PFSK-1 (cell line): ENCODE measurements around the gene SLC39A8.

ENCODE experiments used
- POLR2AphosphoS5 ChIP-seq: IDR thresholded peaks from 2 replicates; pipeline ENCODE4 v1.6.1; 2012; ENCODE audit warnings: low read depth, mild to moderate bottlenecking, control low read depth, low read length, moderate library complexity
- REST ChIP-seq, 2 experiments: IDR thresholded peaks; 2 replicates each; pipeline versions ENCODE4 v1.6.1 to v1.8.0; 2011 to 2012; ENCODE audit warnings: low read depth in 2 of 2, low read length in 2 of 2, control low read depth in 1 of 2, inconsistent platforms in 1 of 2, mild to moderate bottlenecking in 1 of 2, moderate library complexity in 1 of 2; ENCODE audit not compliant: insufficient read depth in 1 of 2
- TAF1 ChIP-seq: IDR thresholded peaks from 2 replicates; pipeline ENCODE4 v1.6.1; 2012; ENCODE audit warnings: low read length, control low read depth, borderline replicate concordance; ENCODE audit not compliant: insufficient read depth

- no peak for TF ChIP-seq REST (IDR thresholded peaks at IDR 0.05; ENCODE audit: insufficient read depth in 1 of 2, low read depth in 2 of 2, low read length in 2 of 2)
- no peak for TF ChIP-seq POLR2AphosphoS5
- no peak for TF ChIP-seq TAF1
Measured at GRCh38 chr4:102355748-102356147, 10.5 kb upstream of the SLC39A8 start.
